ENCODE data around the gene CEP83.

CEP83 gene

GRCh38 chr12:94304012-94304411, 155.7 kb downstream of the CEP83 start:
- no peak overlapping the region for H3K27ac ChIP-seq

GRCh38 chr12:94299846-94300245, 159.8 kb downstream of the CEP83 start:
- H3K27ac ChIP-seq: no peak overlapping the region

More at GRCh38 chr12:94304012-94304411, 155.7 kb downstream of the CEP83 start:
- TF ChIP-seq, protein P1, sequence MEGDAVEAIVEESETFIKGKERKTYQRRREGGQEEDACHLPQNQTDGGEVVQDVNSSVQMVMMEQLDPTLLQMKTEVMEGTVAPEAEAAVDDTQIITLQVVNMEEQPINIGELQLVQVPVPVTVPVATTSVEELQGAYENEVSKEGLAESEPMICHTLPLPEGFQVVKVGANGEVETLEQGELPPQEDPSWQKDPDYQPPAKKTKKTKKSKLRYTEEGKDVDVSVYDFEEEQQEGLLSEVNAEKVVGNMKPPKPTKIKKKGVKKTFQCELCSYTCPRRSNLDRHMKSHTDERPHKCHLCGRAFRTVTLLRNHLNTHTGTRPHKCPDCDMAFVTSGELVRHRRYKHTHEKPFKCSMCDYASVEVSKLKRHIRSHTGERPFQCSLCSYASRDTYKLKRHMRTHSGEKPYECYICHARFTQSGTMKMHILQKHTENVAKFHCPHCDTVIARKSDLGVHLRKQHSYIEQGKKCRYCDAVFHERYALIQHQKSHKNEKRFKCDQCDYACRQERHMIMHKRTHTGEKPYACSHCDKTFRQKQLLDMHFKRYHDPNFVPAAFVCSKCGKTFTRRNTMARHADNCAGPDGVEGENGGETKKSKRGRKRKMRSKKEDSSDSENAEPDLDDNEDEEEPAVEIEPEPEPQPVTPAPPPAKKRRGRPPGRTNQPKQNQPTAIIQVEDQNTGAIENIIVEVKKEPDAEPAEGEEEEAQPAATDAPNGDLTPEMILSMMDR (conservative IDR thresholded peaks at IDR 0.05): no peak

GRCh38 chr12:94297876-94298505, 161.7 kb downstream of the CEP83 start:
- no peak overlapping the region for H3K27ac ChIP-seq
- TF ChIP-seq, protein P1 (conservative IDR thresholded peaks at IDR 0.05): no peak

More at GRCh38 chr12:94299846-94300245, 159.8 kb downstream of the CEP83 start:
- TF ChIP-seq, protein P1 (conservative IDR thresholded peaks at IDR 0.05): no peak

- no peak overlapping the region for H3K27ac ChIP-seq
- TF ChIP-seq, protein P1 (conservative IDR thresholded peaks at IDR 0.05): no peak
Observed at GRCh38 chr12:94297096-94297699, 162.5 kb downstream of the CEP83 start.

- no peak overlapping the region for H3K27ac ChIP-seq
- TF ChIP-seq, protein P1 (conservative IDR thresholded peaks at IDR 0.05): no peak
Observed at GRCh38 chr12:94290353-94290752, 169.3 kb downstream of the CEP83 start.

DNA sequence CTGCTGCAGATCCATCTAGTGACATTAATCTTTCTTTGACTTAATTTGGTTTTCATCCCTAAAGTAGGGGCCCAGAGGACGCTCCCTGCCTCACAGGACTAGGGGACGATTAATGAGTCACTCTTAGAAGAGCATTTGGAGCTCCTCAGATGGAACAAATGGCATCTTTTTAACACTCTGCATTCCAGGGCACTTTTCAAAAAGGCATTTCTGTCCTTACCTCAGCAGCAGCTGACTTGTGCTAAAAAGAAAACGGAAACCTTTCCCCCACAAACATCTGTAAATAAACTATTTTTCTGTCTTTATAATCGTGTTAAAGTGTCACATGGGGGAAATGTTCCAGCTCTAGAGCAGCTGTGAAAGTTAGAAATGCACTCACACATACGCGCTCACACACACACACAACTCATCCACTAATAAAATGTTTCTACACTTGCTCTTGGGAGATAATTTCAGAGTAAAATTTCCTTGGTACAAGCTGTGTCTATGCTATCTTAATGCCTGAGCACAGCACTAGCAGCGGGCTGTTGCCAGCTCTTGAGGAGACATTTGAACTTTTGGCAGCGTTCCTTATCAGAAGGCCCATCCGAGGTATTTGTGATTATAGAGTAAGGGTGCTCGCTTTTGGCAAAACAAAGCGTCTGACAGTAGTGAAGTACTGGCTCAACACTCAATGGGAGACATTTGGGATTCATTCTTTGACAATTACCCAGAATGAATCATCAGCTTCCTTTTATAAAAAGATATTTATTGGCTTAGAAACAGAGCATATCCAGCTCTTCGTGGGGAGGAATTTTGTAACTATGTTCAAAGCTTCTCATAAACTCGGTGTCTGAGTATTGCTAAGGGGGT, 170.0 kb downstream of the CEP83 start:
- TF ChIP-seq, protein P1 (conservative IDR thresholded peaks at IDR 0.05): no peak
- H3K27ac ChIP-seq: no peak overlapping the region

GRCh38 chr12:94287245-94287628, 172.4 kb downstream of the CEP83 start:
- TF ChIP-seq, protein P1 (conservative IDR thresholded peaks at IDR 0.05): no peak
- H3K27ac ChIP-seq: no peak overlapping the region
